C4-2B (cell line): ENCODE measurements around the gene SVBP.

Source experiments
- ZFX ChIP-seq: fragments of 450-650 bp; IDR thresholded peaks from 2 replicates; pipeline ENCODE4 v1.6.1; 2017
- TF ChIP-seq, protein P1 (sequence below): fragments of 450-650 bp; conservative IDR thresholded peaks from 2 replicates; pipeline ENCODE4 v1.5.1; 2017; ENCODE audit warnings: mild to moderate bottlenecking

GRCh38 chr1:42774928-42775526 lies 42.2 kb downstream of the SVBP start:
- TF ChIP-seq, protein P1, sequence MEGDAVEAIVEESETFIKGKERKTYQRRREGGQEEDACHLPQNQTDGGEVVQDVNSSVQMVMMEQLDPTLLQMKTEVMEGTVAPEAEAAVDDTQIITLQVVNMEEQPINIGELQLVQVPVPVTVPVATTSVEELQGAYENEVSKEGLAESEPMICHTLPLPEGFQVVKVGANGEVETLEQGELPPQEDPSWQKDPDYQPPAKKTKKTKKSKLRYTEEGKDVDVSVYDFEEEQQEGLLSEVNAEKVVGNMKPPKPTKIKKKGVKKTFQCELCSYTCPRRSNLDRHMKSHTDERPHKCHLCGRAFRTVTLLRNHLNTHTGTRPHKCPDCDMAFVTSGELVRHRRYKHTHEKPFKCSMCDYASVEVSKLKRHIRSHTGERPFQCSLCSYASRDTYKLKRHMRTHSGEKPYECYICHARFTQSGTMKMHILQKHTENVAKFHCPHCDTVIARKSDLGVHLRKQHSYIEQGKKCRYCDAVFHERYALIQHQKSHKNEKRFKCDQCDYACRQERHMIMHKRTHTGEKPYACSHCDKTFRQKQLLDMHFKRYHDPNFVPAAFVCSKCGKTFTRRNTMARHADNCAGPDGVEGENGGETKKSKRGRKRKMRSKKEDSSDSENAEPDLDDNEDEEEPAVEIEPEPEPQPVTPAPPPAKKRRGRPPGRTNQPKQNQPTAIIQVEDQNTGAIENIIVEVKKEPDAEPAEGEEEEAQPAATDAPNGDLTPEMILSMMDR, result no peak
- no peak for TF ChIP-seq ZFX
